Fibroblast of skin of abdomen (primary cell): ENCODE measurements around the gene FDXR. TPM values are rescaled to one million over a fixed set of nuclear protein-coding genes. Genes with fewer than 3 reads are reported as not detected.
"Not testable (repeated sequence)": the region's sequence is repeated elsewhere in the genome, so short reads cannot be mapped to it uniquely, and the experiment has no call there.

Experiments
- DNase-seq: peaks from one replicate; pipeline ENCODE4 v3.0.0-alpha.2; 2013
- polyA plus RNA-seq, 2 experiments: library from polyadenylated mRNA; unstranded; fragments of 120-200 nt; gene quantifications; one replicate each; pipeline ENCODE4 v1.2.1, GENCODE V29; 2013; ENCODE audit not compliant: insufficient read length in 2 of 2

Gene FDXR
- 20.7 TPM for polyA plus RNA-seq (2013, experiment 1 of 2; ENCODE audit: insufficient read length)
- 22.3 TPM for polyA plus RNA-seq (2013, experiment 2 of 2; ENCODE audit: insufficient read length)

GRCh38 chr17:74872313-74873036 lies at the start of gene FDXR:
TSS of gene FDXR (minus strand) at chr17:74872994. CDS start at chr17:74872944, 50 bp downstream.
- no peak for DNase-seq

GRCh38 chr17:74922172-74922571 lies 49.4 kb upstream of the FDXR start:
- DNase-seq: no peak

- no peak for DNase-seq
Measured at GRCh38 chr17:74921769-74922168, 49.0 kb upstream of the FDXR start.

DNA sequence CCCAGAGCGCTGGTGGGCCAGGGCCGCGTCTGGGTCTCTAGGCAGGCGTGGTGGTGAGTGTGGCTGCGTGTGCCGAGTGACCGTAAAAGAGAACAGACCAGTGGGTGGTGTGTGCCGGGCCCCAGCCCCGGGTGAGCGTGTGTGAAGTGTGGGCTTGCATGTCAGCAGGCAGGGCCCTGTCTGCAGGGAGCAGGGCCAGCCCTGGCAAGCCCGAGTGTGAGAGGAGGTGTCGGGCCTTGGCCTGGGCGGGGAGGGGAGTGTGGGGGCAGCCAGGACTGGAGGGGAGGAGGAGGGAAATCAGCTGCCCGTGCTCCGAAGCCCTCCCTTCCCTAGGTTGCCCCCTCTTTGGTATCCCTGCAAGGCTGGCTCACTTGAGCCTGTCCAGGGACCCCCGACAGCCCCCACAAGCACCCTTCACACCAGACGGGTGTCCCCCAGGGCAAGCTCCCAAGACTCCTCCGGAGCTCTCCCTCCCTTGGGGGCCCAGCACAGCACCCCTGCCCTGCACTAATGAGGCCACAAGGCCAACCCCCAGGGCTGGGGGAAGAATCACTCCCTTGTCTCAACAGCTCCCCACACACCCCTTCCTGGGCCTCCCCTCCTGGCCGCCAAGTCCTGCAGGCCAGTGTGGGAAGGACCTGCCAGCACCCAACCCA lies 48.4 kb upstream of the FDXR start:
- DNase-seq: no peak

DNA sequence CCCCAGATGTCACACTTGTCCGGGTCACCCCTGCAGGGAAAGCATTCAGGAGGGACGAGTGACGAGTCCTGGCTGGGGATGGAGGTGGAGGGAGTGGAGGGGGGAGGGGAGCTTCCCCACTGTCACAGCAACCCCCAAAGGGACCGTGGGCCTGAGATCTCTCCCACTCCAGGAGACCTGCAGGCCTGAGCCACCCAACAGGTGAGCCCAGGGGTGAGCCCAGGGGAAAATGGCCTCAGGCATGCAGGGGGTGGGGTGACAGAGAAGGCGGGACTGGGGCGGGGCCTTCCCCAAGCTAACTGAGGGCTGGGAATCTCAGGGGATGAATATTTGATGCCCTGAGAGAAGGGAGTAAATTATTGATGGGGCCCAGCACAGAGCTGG lies 47.8 kb upstream of the FDXR start:
- DNase-seq: no peak

DNA sequence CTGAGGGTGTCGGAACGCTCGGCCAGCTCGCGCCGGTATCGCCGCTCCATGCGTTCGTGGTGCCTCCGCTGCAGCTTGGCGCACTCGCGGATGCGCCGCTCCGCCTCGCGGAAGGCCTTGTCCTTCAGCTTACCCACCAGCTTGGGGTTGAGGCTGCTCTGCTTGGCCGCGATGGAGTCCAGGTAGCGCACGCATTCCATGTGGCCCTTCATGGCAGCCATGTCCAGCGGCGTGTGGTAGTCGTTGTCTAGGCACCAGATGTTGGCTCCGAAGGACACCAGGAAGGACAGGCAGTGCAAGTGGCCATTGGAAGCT lies 47.5 kb upstream of the FDXR start:
- no peak for DNase-seq

DNA sequence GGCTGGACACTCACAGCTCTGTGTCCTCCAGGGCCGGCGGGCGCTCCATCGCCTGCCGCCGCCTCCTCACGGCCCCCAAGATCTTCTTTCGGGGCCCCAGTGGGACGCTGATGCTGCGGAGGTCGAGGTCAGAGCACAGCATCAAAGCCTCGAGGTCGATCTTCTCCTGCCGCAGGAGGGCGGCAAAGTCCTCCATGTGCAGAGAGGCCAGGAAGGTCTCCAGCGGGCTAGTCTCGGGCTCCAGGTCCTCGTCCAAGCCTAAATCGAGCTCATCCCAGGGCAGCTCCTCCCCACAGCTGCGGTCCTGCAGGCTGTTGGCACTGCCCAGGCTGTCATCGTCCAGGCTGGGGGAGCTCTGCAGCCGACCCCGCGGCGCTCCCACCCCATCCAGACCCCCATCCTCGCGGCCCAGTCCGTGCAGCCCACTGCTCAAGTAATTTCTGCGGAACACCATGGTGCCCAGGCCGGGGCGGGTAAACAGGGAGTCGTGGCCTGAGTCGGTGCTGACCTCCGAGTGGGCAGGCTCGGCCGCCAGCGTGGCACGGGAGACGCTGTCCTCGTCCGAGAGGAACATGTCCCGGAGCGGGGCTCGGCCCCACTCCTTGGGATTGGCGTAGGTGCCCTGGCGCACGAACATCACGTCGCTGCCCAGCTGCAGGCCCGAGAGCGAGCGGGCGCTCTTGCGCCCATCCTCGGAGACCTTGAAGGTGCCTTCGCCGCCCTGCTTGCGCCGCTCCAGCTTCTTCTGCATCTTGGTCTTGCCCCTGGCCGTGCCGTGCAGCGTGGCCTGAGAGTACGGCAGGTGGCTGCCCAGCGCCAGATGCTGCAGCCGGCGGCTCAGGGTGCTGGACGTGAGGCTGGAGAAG lies 46.9 kb upstream of the FDXR start:
- DNase-seq: no peak

- no peak for DNase-seq
Measured at GRCh38 chr17:74918906-74919305, 46.1 kb upstream of the FDXR start.

DNA sequence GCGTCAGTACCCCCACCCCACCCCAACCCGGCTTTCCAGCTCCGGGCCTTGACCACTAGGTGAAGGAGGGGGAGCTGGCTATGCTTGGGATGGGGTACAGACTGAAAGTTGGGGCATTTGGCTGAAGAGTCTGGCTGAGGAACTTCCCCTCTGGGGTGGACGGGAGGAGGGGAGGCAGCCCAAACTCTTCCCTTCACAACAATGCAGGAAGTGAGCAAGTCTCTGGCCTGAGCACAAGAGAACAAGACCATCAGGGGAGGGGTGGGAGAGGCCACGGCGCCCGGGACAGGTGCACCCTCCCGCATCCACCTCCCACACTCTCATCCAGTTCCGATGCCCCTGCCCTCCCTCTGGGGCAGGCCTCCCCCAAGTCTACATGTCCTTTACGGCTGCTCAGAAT lies 44.6 kb upstream of the FDXR start:
- DNase-seq: no peak

- DNase-seq: no peak
Measured at GRCh38 chr17:74916851-74917199, 44.0 kb upstream of the FDXR start.

GRCh38 chr17:74916136-74916850 lies 43.5 kb upstream of the FDXR start:
- no peak for DNase-seq

DNA sequence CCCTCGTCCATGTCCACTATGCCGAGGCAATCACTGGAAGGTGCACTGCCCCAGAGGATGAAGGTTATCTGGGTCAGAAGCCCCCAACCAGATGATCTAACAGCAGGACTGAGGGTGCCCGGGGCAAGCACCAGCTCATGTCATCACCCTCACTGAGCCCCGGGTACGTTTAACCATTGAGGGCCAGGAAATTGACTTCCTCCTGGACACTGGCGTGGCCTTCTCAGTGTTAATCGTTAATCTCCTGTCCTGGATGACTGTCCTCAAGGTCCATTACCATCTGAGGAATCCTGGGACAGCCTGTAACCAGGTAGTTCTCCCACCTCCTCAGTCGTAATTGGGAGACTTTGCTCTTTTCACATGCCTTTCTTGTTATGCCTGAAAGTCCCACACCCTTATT lies 38.6 kb upstream of the FDXR start:
- DNase-seq: not testable (repeated sequence)

- DNase-seq: not testable (repeated sequence)
Measured at GRCh38 chr17:74909097-74909496, 36.3 kb upstream of the FDXR start.

DNA sequence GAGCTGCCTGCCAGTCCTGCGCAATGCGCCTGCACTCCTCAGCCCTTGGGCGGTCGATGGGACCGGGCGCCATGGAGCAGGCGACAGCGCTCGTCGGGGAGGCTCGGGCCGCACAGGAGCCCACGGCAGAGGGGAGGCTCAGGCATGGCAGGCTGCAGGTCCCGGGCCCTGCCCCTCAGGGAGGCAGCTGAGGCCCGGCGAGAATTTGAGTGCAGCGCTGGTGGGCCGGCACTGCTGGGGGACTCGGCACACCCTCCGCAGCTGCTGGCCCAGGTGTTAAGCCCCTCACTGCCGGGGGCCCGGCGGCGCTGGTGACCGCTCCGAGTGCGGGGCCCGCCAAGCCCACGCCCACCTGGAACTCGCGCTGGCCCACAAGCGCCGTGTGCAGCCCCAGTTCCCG lies 34.2 kb upstream of the FDXR start:
- no peak for DNase-seq

GRCh38 chr17:74906214-74906793 lies 33.5 kb upstream of the FDXR start:
- not testable (repeated sequence) for DNase-seq

DNA sequence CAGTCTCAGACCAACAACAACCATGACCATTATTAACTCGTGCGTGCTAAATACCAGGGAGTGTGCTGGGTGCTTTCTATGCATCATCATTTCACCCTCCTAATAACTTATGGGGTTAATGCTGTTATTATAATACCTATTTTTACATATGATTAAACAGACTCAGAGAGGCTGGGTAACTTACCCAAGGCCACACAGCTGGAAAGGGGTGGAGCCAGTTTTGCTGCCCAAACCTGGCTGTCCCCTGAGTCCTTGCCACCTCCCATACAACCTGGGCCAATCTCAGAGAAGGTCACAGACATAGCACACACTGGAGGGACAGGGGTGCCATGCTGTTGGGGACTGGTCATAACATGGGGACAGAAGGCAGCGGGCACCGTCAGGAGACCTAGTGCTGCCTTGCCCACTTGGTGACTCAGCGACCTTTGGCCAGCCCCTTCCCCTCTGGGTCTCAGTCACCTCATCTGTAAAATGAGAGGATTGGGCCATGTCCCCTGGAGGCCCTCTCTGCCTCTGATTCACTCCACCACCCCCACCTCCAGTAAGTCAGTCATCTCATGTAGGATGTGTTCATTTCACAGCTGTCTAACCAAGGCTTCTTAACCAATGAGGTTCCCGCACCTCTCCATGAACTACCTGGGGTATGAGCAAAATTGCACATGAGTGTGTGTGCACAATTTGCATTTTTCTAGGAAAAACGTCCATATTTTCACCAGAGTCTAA lies 32.1 kb upstream of the FDXR start:
- no peak for DNase-seq

DNA sequence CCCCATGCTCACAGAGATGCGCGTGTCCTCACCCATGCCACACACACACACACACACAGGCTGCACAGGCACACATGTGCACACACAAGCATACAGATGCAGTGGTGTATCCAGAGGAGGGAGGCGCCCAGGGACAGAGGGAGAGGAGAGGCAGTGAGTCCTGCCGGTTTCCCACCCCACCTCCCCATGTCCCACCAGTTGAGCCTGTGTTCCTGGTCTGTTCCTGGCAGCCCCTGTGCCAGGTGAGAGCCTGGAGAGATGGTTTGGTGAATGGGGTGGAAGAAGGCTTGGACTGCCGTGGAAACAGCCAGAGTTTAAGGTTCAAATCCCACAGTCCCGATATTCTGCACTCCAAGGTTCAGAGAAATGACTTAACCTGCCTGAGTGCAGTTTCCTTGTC lies 30.9 kb upstream of the FDXR start:
- DNase-seq: no peak

- DNase-seq: no peak
Measured at GRCh38 chr17:74903034-74903433, 30.2 kb upstream of the FDXR start.

- DNase-seq: no peak
Measured at GRCh38 chr17:74901353-74902135, 28.8 kb upstream of the FDXR start.

DNA sequence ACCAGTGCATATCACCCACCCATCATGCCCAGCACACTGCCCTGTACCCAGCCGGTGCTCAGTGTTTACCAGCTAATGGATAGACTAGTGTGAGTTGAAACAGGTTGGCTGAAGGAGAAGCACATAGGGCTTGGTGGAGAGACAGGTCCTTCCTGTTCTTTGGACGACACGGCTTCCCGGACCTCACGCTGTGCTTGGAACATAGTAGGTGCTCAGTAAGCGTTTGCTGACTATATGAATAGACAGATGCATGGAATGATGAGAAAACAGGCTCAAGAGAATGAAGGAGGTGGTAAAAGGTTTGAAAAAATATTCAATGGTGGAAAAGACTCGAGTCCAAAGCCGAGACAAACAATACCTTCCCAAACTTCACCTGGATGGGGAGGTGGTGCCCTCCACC lies 27.4 kb upstream of the FDXR start:
- DNase-seq: no peak

- DNase-seq: no peak
Measured at GRCh38 chr17:74898376-74898946, 25.7 kb upstream of the FDXR start.
